IgD-negative memory B cell (primary cell): ENCODE results near the gene CUL1. TPM values are rescaled to one million over a fixed set of nuclear protein-coding genes. Genes with fewer than 3 reads are reported as not detected.

ENCODE experiments used
- H3K27ac Mint-ChIP-seq, 3 donors: one replicate each; pipeline ENCODE4 v1.8.0; 2020 to 2022; ENCODE audit warnings: mild to moderate bottlenecking in 3 of 3, mixed read lengths in 3 of 3, moderate library complexity in 1 of 3
- H3K27me3 Mint-ChIP-seq: one replicate; pipeline ENCODE4 v1.8.0; 2021; ENCODE audit warnings: mixed read lengths
- H3K36me3 Mint-ChIP-seq: one replicate; pipeline ENCODE4 v1.8.0; 2020; ENCODE audit warnings: mild to moderate bottlenecking, mixed read lengths
- H3K4me1 Mint-ChIP-seq, 3 donors: one replicate each; pipeline ENCODE4 v1.8.0; 2020 to 2022; ENCODE audit warnings: mixed read lengths in 3 of 3, mild to moderate bottlenecking in 1 of 3
- H3K4me3 Mint-ChIP-seq, 4 donors: one replicate each; pipeline ENCODE4 v1.8.0; 2020 to 2022; ENCODE audit warnings: mild to moderate bottlenecking in 4 of 4, mixed read lengths in 4 of 4, moderate library complexity in 3 of 4
- H3K9me3 Mint-ChIP-seq, 3 donors: one replicate each; pipeline ENCODE4 v1.8.0; 2020 to 2021; ENCODE audit warnings: mixed read lengths in 3 of 3, mild to moderate bottlenecking in 1 of 3
- polyA plus RNA-seq: library from polyadenylated mRNA; unstranded; fragments of 300-500 nt; fragmentation: Illumina TruSeq; gene quantifications from one replicate; pipeline ENCODE4 v1.2.3, GENCODE V29; 2021

CUL1 gene
- polyA plus RNA-seq, 1 donor from 2014 or later = 54.5 TPM

GRCh38 chr7:148789220-148789619 is 90.5 kb downstream of the CUL1 start:
- Mint-ChIP-seq H3K9me3 (no peaks in the 10 kb centered on the region), H3K4me1 (peaks cover 0 to 3% (median 0%) of the 10 kb centered on the region in 3 donors), H3K4me3 (no peak overlapping the region), H3K27me3 (no peaks in the 10 kb centered on the region), H3K36me3 (peaks cover 9% of the 10 kb centered on the region), H3K27ac (no peak overlapping the region)

GRCh38 chr7:148790131-148790726 is 91.5 kb downstream of the CUL1 start:
- H3K36me3 Mint-ChIP-seq = peaks cover 9% of the 10 kb centered on the region
- H3K27me3 Mint-ChIP-seq = no peaks in the 10 kb centered on the region
- H3K27ac Mint-ChIP-seq = no peak overlapping the region

GRCh38 chr7:148790850-148791249 is 92.1 kb downstream of the CUL1 start:
- H3K36me3 Mint-ChIP-seq = peaks cover 7% of the 10 kb centered on the region
- peaks cover 0 to 3% (median 0%) of the 10 kb centered on the region in 3 donors for H3K4me1 Mint-ChIP-seq
- no peak overlapping the region for H3K4me3 Mint-ChIP-seq
- H3K9me3 Mint-ChIP-seq = no peaks in the 10 kb centered on the region
- no peaks in the 10 kb centered on the region for H3K27me3 Mint-ChIP-seq
- peak overlapping the region in 1 of 3 donors; percentile 19 for H3K27ac Mint-ChIP-seq

More at GRCh38 chr7:148790131-148790726, 91.5 kb downstream of the CUL1 start:
- no peak overlapping the region for H3K4me3 Mint-ChIP-seq
- peaks cover 0 to 3% (median 0%) of the 10 kb centered on the region in 3 donors for H3K4me1 Mint-ChIP-seq
- H3K9me3 Mint-ChIP-seq = no peaks in the 10 kb centered on the region

GRCh38 chr7:148791546-148791945 is 92.8 kb downstream of the CUL1 start:
- Mint-ChIP-seq H3K27ac (peak overlapping the region in 1 of 3 donors; percentile 19), H3K4me1 (peaks cover 0 to 3% (median 0%) of the 10 kb centered on the region in 3 donors), H3K36me3 (peaks cover 7% of the 10 kb centered on the region), H3K9me3 (no peaks in the 10 kb centered on the region), H3K27me3 (no peaks in the 10 kb centered on the region), H3K4me3 (no peak overlapping the region)

GRCh38 chr7:148793590-148793989 is 94.9 kb downstream of the CUL1 start:
- Mint-ChIP-seq H3K36me3 (peaks cover 10% of the 10 kb centered on the region), H3K4me1 (peaks cover 0 to 3% (median 0%) of the 10 kb centered on the region in 3 donors), H3K4me3 (no peak overlapping the region), H3K27ac (no peak overlapping the region), H3K27me3 (no peaks in the 10 kb centered on the region), H3K9me3 (no peaks in the 10 kb centered on the region)

GRCh38 chr7:148794476-148794875 is 95.8 kb downstream of the CUL1 start:
- no peak overlapping the region for H3K4me3 Mint-ChIP-seq
- no peaks in the 10 kb centered on the region for H3K27me3 Mint-ChIP-seq
- peaks cover 9% of the 10 kb centered on the region for H3K36me3 Mint-ChIP-seq
- H3K9me3 Mint-ChIP-seq = no peaks in the 10 kb centered on the region
- H3K27ac Mint-ChIP-seq = no peak overlapping the region
- peaks cover 0 to 3% (median 0%) of the 10 kb centered on the region in 3 donors for H3K4me1 Mint-ChIP-seq

- Mint-ChIP-seq H3K27me3 (no peaks in the 10 kb centered on the region), H3K9me3 (no peaks in the 10 kb centered on the region), H3K27ac (no peak overlapping the region), H3K36me3 (peaks cover 12% of the 10 kb centered on the region), H3K4me3 (no peak overlapping the region), H3K4me1 (peaks cover 0 to 3% (median 0%) of the 10 kb centered on the region in 3 donors)
These were observed 98.1 kb downstream of the CUL1 start for GRCh38 chr7:148796841-148797240.

GRCh38 chr7:148799893-148800555 is 101.3 kb downstream of the CUL1 start:
- Mint-ChIP-seq H3K27ac (peak overlapping the region in 1 of 3 donors; percentile 65), H3K27me3 (no peaks in the 10 kb centered on the region), H3K4me1 (no peaks in the 10 kb centered on the region), H3K9me3 (no peaks in the 10 kb centered on the region), H3K36me3 (peaks cover 10% of the 10 kb centered on the region), H3K4me3 (no peak overlapping the region)

GRCh38 chr7:148800677-148801076 is 102.0 kb downstream of the CUL1 start:
- H3K4me1 Mint-ChIP-seq = no peaks in the 10 kb centered on the region
- H3K27ac Mint-ChIP-seq = no peak overlapping the region
- H3K36me3 Mint-ChIP-seq = peaks cover 10% of the 10 kb centered on the region
- no peaks in the 10 kb centered on the region for H3K9me3 Mint-ChIP-seq
- H3K27me3 Mint-ChIP-seq = no peaks in the 10 kb centered on the region
- H3K4me3 Mint-ChIP-seq = no peak overlapping the region

- Mint-ChIP-seq H3K36me3 (peaks cover 13% of the 10 kb centered on the region), H3K9me3 (no peaks in the 10 kb centered on the region), H3K4me3 (no peak overlapping the region), H3K4me1 (no peaks in the 10 kb centered on the region), H3K27ac (no peak overlapping the region), H3K27me3 (no peaks in the 10 kb centered on the region)
These were observed 103.4 kb downstream of the CUL1 start for GRCh38 chr7:148802101-148802493.

GRCh38 chr7:148803094-148803493 is 104.4 kb downstream of the CUL1 start:
- no peaks in the 10 kb centered on the region for H3K27me3 Mint-ChIP-seq
- no peaks in the 10 kb centered on the region for H3K9me3 Mint-ChIP-seq
- peaks cover 13% of the 10 kb centered on the region for H3K36me3 Mint-ChIP-seq
- no peak overlapping the region for H3K4me3 Mint-ChIP-seq
- H3K27ac Mint-ChIP-seq = no peak overlapping the region
- H3K4me1 Mint-ChIP-seq = no peaks in the 10 kb centered on the region

- peaks cover 9% of the 10 kb centered on the region for H3K36me3 Mint-ChIP-seq
- no peak overlapping the region for H3K27ac Mint-ChIP-seq
- H3K9me3 Mint-ChIP-seq = no peaks in the 10 kb centered on the region
- no peaks in the 10 kb centered on the region for H3K4me1 Mint-ChIP-seq
- H3K27me3 Mint-ChIP-seq = no peaks in the 10 kb centered on the region
- no peak overlapping the region for H3K4me3 Mint-ChIP-seq
These were observed 105.9 kb downstream of the CUL1 start for GRCh38 chr7:148804343-148805235.

- Mint-ChIP-seq H3K9me3 (no peaks in the 10 kb centered on the region), H3K4me1 (no peaks in the 10 kb centered on the region), H3K36me3 (peaks cover 5% of the 10 kb centered on the region)
These were observed 107.5 kb downstream of the CUL1 start for GRCh38 chr7:148806187-148806586.

GRCh38 chr7:148807436-148807835 is 108.7 kb downstream of the CUL1 start:
- H3K27ac Mint-ChIP-seq = no peak overlapping the region
- peaks cover 3 to 6% (median 4%) of the 10 kb centered on the region in 3 donors for H3K4me1 Mint-ChIP-seq
- no peaks in the 10 kb centered on the region for H3K9me3 Mint-ChIP-seq
- H3K4me3 Mint-ChIP-seq = no peak overlapping the region
- H3K36me3 Mint-ChIP-seq = peaks cover 7% of the 10 kb centered on the region
- no peaks in the 10 kb centered on the region for H3K27me3 Mint-ChIP-seq

More at GRCh38 chr7:148806187-148806586, 107.5 kb downstream of the CUL1 start:
- H3K27me3 Mint-ChIP-seq = no peaks in the 10 kb centered on the region
- no peak overlapping the region for H3K4me3 Mint-ChIP-seq
- no peak overlapping the region for H3K27ac Mint-ChIP-seq

- Mint-ChIP-seq H3K4me3 (no peak overlapping the region), H3K27ac (peak overlapping the region in 1 of 3 donors; percentile 53), H3K9me3 (no peaks in the 10 kb centered on the region), H3K4me1 (peaks cover 7 to 19% (median 13%) of the 10 kb centered on the region in 3 donors), H3K27me3 (no peaks in the 10 kb centered on the region), H3K36me3 (peaks cover 5% of the 10 kb centered on the region)
These were observed 111.2 kb downstream of the CUL1 start for GRCh38 chr7:148809856-148810255.
